ENCODE data around the gene CDK16. TPM values are rescaled to one million over a fixed set of nuclear protein-coding genes. Genes with fewer than 3 reads are reported as not detected.
A peak's percentile ranks its signal among the peaks of the same experiment; 100 is the strongest.

The CDK16 gene
- total RNA-seq, 1 experiment from 2014 or later = 91.8 TPM

DNA sequence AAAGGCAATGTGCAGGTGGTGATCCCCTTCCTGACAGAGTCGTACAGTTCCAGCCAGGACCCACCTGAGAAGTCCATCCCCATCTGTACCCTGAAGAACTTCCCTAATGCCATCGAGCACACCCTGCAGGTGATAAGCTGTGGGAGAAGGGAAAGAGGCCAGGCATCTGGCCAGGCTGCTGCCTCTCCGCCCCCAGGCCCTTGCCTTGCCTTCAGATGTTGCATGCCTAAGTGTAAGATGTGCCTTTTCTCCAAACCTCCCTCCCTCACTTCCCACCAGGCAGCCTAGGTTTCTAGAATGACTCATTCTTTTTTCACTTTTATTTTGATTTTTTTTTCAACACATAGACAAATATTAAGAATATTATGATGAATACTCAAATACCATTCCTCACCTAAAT lies 12.2 kb upstream of the CDK16 start:
- no peak for DNase-seq (ENCODE audit: low read depth)

- DNase-seq (ENCODE audit: low read depth) = no peak
These were observed 10.4 kb upstream of the CDK16 start for GRCh38 chrX:47208108-47208507.

GRCh38 chrX:47209508-47210238 lies 8.8 kb upstream of the CDK16 start:
- DNase-seq (ENCODE audit: low read depth) = no peak

- DNase-seq (ENCODE audit: low read depth) = no peak
These were observed 7.6 kb upstream of the CDK16 start for GRCh38 chrX:47210661-47211425.

DNA sequence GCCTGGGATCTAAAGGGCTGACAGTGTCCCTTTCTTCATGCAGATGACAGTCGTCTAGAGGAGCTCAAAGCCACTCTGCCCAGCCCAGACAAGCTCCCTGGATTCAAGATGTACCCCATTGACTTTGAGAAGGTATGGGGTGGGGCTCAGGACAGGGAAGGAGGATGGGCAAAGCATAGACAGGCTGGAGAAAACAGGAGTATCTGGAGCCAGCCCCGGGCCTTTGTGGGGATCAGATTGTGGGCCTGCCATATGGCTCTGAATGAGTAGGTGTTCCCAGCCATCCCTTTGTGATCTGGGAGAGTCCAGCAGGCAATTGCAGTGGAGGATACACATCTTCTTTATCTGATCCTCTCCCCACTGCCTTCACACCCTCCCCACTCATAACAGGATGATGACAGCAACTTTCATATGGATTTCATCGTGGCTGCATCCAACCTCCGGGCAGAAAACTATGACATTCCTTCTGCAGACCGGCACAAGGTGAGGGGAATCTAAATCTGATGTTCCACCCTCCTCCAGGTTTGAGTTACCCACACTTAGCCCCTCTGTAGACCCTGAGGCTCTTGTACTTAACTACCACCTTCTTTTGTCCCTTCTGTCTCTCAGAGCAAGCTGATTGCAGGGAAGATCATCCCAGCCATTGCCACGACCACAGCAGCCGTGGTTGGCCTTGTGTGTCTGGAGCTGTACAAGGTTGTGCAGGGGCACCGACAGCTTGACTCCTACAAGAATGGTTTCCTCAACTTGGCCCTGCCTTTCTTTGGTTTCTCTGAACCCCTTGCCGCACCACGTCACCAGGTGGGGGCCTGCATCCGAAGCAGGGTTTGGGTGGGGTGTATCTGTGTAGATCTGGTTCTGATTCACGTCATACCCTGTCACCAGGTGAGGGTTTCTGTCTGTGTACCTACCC lies 5.8 kb upstream of the CDK16 start:
- DNase-seq (ENCODE audit: low read depth) = no peak

GRCh38 chrX:47214435-47215077 lies 3.9 kb upstream of the CDK16 start:
- DNase-seq (ENCODE audit: low read depth) = no peak

- DNase-seq (ENCODE audit: low read depth) = no peak
These were observed 3.1 kb upstream of the CDK16 start for GRCh38 chrX:47215291-47215900.

DNA sequence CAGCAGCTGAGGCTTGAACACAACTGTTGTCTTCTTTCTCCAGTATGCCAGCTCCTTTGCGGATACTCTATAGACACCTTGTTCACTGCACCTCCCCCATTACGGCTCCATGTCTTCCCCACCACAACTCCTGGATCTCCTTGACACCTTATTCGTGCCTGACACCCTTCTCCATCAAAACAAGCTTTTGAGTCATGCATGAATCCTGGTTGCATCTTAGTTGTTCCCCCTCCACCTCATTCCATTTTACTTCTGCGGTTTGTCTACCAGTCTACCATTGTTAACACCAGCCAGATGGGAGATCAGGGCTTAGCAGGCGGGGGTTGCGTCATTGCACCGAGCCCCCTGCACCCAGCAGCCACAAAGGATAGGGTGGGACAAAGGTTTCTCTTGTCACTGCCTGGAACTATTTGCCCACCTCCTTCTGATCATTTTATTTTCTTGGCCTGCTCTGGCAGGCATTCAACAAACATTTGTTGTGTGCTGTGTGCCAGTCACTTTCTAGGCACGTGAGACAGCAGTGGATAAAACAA lies 2.0 kb upstream of the CDK16 start:
- no peak for DNase-seq (ENCODE audit: low read depth)

GRCh38 chrX:47217121-47217851 lies 1.2 kb upstream of the CDK16 start:
- peak; percentile 64 for DNase-seq (ENCODE audit: low read depth)

DNA sequence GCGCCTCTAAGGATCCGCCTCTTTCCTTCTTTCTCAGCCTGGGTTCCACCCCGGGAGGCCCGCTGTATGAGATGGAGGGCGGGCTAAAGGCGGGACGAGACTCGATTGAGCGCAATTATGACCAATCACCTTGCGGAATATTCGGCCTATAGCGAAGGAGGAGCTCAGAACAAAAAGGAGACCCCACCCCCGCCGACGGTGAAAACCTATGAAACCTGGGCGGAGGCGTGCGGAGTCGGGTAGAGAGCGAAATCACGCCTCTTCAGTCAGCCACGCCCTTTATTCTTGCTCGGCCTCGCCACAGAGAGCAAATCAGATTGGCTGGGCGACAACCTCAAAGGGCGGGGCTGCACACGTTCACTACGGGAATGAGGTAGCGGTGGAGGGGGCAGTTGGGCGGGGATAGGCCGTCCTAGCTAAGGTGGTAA lies 615 bp upstream of the CDK16 start:
- peak; percentile 98 for DNase-seq (ENCODE audit: low read depth)

DNA sequence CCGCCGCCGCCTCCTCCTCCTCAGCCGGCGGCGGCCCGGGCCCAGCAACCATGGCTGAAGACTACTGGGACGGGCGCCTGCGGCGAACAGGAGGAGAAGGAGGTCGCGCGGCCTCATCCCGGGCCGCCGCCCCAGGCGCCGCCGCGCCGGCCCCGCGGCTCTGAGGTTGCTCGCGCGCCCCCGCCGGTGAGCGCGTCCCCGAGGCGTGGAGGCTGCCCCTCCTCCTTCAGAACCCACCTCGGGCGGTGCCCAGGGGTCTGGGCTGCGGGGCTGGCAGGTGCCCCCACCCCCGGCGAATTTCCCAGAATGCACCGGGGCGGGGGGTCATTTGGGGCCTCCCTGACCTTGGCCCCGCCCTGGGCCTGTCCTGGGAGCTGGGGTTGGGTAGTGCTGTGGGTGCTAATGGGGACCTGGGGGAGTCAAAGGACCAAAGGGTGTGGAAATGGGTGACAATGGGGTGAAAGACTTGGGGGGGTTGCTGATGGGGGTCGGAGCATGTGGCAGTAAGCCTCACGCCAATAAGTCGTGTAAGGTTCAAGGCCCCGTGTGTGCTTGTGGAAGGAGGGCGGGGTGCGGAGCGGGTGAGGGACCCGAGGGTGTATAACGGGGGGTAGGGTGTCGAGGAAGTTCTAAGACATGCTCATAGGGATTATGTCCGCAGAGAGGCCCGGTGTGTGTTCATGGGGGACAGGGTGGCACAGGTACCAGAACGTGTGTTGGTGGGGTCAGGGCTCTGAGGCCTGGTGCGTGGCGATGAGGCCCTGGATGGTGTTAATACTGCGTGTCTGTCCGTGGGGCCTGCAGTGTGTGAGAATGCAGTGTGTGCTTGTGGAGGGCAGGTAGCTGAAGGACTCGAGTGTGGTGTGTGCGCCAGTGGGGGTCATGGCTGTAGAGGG lies 687 bp downstream of the CDK16 start:
- DNase-seq (ENCODE audit: low read depth) = peak; percentile 25

DNA sequence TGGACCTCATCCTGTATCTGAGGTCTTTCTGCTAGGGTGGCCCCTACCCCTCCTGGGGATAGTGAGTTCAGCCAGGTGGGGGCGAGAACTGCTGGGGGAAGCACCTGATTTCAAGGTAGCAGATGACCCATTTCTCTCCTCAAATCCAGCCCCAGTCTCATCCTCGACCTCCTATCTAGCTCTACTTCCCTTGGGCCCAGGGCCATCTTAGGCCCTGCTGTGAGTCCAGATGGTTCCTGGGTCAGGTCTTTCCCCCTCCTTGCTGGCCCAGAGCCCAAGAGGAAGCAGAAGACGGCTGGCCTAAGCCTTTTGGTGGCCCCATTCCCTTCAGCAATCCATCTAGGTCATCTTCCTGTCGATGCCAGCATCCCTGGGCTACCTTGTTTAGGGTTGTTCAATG lies 3.3 kb downstream of the CDK16 start:
- DNase-seq (ENCODE audit: low read depth) = no peak

DNA sequence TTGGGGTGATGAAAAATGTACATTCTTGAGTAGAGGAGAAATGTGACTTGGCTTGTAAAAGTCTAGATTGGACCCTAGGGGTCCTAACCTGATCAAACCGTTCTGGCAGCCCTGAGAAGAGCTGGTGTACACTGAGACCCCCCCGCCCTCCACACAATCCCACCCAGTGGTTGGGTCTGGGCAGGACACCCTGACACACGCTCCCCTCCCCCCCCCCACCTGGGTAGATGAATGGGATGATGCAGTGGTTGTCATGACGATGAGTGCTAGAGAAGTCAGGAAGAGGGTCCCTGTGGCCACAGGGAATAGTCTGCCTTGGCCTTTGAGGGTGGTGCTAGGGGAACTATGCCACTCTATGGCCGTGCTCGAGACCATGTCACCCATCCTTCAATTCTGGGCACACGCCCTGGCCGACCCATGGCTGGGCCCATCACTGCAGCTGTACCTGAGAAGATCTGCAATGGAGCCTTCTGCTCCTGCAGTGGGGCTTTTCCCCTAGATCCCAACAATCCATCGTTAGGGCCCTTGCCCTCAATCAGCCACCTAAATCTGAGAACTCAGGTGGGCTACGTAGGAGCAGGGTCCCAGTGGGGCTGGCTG lies 4.4 kb downstream of the CDK16 start:
- no peak for DNase-seq (ENCODE audit: low read depth)

- DNase-seq (ENCODE audit: low read depth) = no peak
These were observed 5.2 kb downstream of the CDK16 start for GRCh38 chrX:47223476-47224250.

DNA sequence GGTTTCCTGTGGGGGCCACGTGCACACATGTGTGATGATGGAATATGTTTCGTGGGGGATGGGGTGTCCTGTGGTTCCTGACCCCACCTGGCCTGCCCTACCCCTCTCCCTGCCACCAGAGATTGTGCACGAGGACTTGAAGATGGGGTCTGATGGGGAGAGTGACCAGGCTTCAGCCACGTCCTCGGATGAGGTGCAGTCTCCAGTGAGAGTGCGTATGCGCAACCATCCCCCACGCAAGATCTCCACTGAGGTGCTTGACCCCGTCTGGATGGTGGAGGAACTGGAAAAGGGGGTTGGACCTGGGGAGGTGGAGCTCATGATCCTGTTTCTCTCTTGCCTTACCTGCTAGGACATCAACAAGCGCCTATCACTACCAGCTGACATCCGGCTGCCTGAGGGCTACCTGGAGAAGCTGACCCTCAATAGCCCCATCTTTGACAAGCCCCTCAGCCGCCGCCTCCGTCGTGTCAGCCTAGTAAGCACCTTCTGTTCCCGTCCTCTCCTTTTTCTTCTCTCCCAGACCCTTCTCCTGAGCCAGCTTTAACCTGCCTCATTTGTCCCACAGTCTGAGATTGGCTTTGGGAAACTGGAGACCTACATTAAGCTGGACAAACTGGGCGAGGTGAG lies 5.9 kb downstream of the CDK16 start:
- DNase-seq (ENCODE audit: low read depth) = no peak

DNA sequence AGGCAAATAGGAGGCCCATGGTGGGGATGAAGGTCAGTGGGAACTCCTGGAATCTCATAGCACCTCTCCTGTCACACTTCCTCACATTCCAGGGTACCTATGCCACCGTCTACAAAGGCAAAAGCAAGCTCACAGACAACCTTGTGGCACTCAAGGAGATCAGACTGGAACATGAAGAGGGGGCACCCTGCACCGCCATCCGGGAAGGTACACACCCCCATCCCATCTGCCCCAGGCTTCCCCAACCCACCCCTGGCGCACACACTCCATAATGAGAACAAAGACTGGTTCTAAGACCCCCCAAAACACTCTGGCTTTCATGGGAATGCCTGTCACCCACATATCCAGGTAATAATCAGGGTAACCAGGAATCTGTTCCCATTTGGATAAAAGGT lies 6.4 kb downstream of the CDK16 start:
- DNase-seq (ENCODE audit: low read depth) = no peak

GRCh38 chrX:47226071-47226470 lies 7.6 kb downstream of the CDK16 start:
- no peak for DNase-seq (ENCODE audit: low read depth)

Data from HT1080 (cell line).